HG02870 (cell line): Measurements from ENCODE around the gene GIMAP8.

Experiments
- ATAC-seq: cut with Tn5 transposase; IDR thresholded peaks from one replicate; pipeline ENCODE4 v1.9.1; 2021; ENCODE audit warnings: mild to moderate bottlenecking, moderate library complexity; ENCODE audit not compliant: unreplicated experiment

The GIMAP8 gene

GRCh38 chr7:150410680-150411346, 39.6 kb upstream of the GIMAP8 start:
- no peak for ATAC-seq

- ATAC-seq: no peak
Observed at GRCh38 chr7:150411606-150412005, 38.8 kb upstream of the GIMAP8 start.

- no peak for ATAC-seq
Observed at GRCh38 chr7:150412016-150412415, 38.4 kb upstream of the GIMAP8 start.

GRCh38 chr7:150412518-150413488, 37.6 kb upstream of the GIMAP8 start:
- no peak for ATAC-seq

GRCh38 chr7:150413640-150414081, 36.8 kb upstream of the GIMAP8 start:
- no peak for ATAC-seq

- ATAC-seq: no peak
Observed at GRCh38 chr7:150415161-150416153, 35.0 kb upstream of the GIMAP8 start.

GRCh38 chr7:150417239-150417638, 33.2 kb upstream of the GIMAP8 start:
- no peak for ATAC-seq

GRCh38 chr7:150417863-150418262, 32.6 kb upstream of the GIMAP8 start:
- ATAC-seq: no peak

- no peak for ATAC-seq
Observed at GRCh38 chr7:150420242-150420641, 30.2 kb upstream of the GIMAP8 start.

GRCh38 chr7:150420987-150421674, 29.3 kb upstream of the GIMAP8 start:
- peak; percentile 98 for ATAC-seq

- ATAC-seq: no peak
Observed at GRCh38 chr7:150421831-150422230, 28.6 kb upstream of the GIMAP8 start.

- no peak for ATAC-seq
Observed at GRCh38 chr7:150425670-150426069, 24.8 kb upstream of the GIMAP8 start.

- ATAC-seq: no peak
Observed at GRCh38 chr7:150428671-150429451, 21.6 kb upstream of the GIMAP8 start.

GRCh38 chr7:150429699-150430098, 20.7 kb upstream of the GIMAP8 start:
- ATAC-seq: no peak

- no peak for ATAC-seq
Observed at GRCh38 chr7:150430465-150431085, 19.9 kb upstream of the GIMAP8 start.

- no peak for ATAC-seq
Observed at GRCh38 chr7:150431839-150432658, 18.4 kb upstream of the GIMAP8 start.

- ATAC-seq: peak; percentile 27
Observed at GRCh38 chr7:150432915-150433892, 17.2 kb upstream of the GIMAP8 start.
